H9 (cell line): ENCODE data around the gene HNF1A. TPM values are rescaled to one million over a fixed set of nuclear protein-coding genes. Genes with fewer than 3 reads are reported as not detected.

ENCODE experiments used
- DNase-seq: peaks from one replicate; pipeline ENCODE4 v3.0.0-alpha.2; 2017
- H2AFZ ChIP-seq: one replicate; pipeline ENCODE4 v1.6.1; 2013; ENCODE audit warnings: mild to moderate bottlenecking, low read length, control low read depth, moderate library complexity
- H2AK5ac ChIP-seq: 2 replicates; pipeline ENCODE4 v1.6.1; 2013; ENCODE audit warnings: low read length, control low read depth, mixed read lengths; ENCODE audit not compliant: insufficient read length
- H2BK120ac ChIP-seq: one replicate; pipeline ENCODE4 v1.6.1; 2013; ENCODE audit warnings: low read depth, mild to moderate bottlenecking, low read length, control low read depth, inconsistent platforms; ENCODE audit not compliant: poor library complexity, severe bottlenecking
- H2BK12ac ChIP-seq: 2 replicates; pipeline ENCODE4 v1.6.1; 2013; ENCODE audit warnings: low read length, control low read depth, mixed read lengths, low read depth; ENCODE audit not compliant: insufficient read length
- H2BK15ac ChIP-seq: 2 replicates; pipeline ENCODE4 v1.6.1; 2013; ENCODE audit warnings: low read depth, low read length, control low read depth
- H2BK20ac ChIP-seq: one replicate; pipeline ENCODE4 v1.6.1; 2013; ENCODE audit warnings: low read depth, mild to moderate bottlenecking, low read length, control low read depth, inconsistent platforms; ENCODE audit not compliant: poor library complexity, severe bottlenecking
- H2BK5ac ChIP-seq: 2 replicates; pipeline ENCODE4 v1.6.1; 2013; ENCODE audit warnings: low read length, control low read depth, mixed read lengths; ENCODE audit not compliant: insufficient read length
- H3K14ac ChIP-seq: 2 replicates; pipeline ENCODE4 v1.6.1; 2013; ENCODE audit warnings: low read length, control low read depth; ENCODE audit not compliant: insufficient read depth
- H3K18ac ChIP-seq: 2 replicates; pipeline ENCODE4 v1.6.1; 2013; ENCODE audit warnings: low read depth, mild to moderate bottlenecking, mixed read lengths, low read length, control low read depth; ENCODE audit not compliant: insufficient read length
- H3K23ac ChIP-seq: 2 replicates; pipeline ENCODE4 v1.6.1; 2013; ENCODE audit warnings: low read length, control low read depth, mixed read lengths, low read depth; ENCODE audit not compliant: insufficient read length
- H3K23me2 ChIP-seq: 2 replicates; pipeline ENCODE4 v1.6.1; 2013; ENCODE audit warnings: low read depth, mild to moderate bottlenecking, mixed read lengths, low read length, control low read depth; ENCODE audit not compliant: insufficient read length, poor library complexity, severe bottlenecking
- H3K27ac ChIP-seq: 2 replicates; pipeline ENCODE4 v1.5.1; 2013; ENCODE audit warnings: low read length, control low read depth, mixed read lengths, low read depth; ENCODE audit not compliant: insufficient read length
- H3K27me3 ChIP-seq: 2 replicates; pipeline ENCODE4 v1.6.1; 2013; ENCODE audit warnings: low read length, control low read depth, inconsistent platforms; ENCODE audit not compliant: insufficient read depth
- H3K4ac ChIP-seq: 2 replicates; pipeline ENCODE4 v1.6.1; 2013; ENCODE audit warnings: low read depth, mild to moderate bottlenecking, control low read depth, inconsistent platforms, low read length, moderate library complexity
- H3K4me1 ChIP-seq: 2 replicates; pipeline ENCODE4 v1.6.1; 2013; ENCODE audit warnings: low read length, control low read depth, inconsistent platforms; ENCODE audit not compliant: insufficient read depth
- H3K4me2 ChIP-seq: 2 replicates; pipeline ENCODE4 v1.6.1; 2013; ENCODE audit warnings: low read length, control low read depth, mixed read lengths; ENCODE audit not compliant: insufficient read length, insufficient read depth
- H3K56ac ChIP-seq: 2 replicates; pipeline ENCODE4 v1.6.1; 2013; ENCODE audit warnings: low read depth, mild to moderate bottlenecking, mixed read lengths, low read length, control low read depth; ENCODE audit not compliant: insufficient read length
- H3K79me1 ChIP-seq: 2 replicates; pipeline ENCODE4 v1.6.1; 2013; ENCODE audit warnings: low read depth, mild to moderate bottlenecking, moderate library complexity, low read length, control low read depth, inconsistent platforms; ENCODE audit not compliant: insufficient read depth, poor library complexity, severe bottlenecking
- H3K79me2 ChIP-seq: 2 replicates; pipeline ENCODE4 v1.6.1; 2013; ENCODE audit warnings: low read length, control low read depth, inconsistent platforms; ENCODE audit not compliant: insufficient read depth
- H3K9ac ChIP-seq: 2 replicates; pipeline ENCODE4 v1.6.1; 2013; ENCODE audit warnings: low read length, control low read depth, mixed read lengths; ENCODE audit not compliant: insufficient read length; ENCODE audit errors: extremely low read depth
- H3K9me3 ChIP-seq: one replicate; pipeline ENCODE4 v1.6.1; 2013; ENCODE audit warnings: low read depth, low read length, inconsistent platforms; ENCODE audit not compliant: control insufficient read depth
- H3T11ph ChIP-seq: one replicate; pipeline ENCODE4 v1.6.1; 2013; ENCODE audit warnings: mild to moderate bottlenecking, low read length, control low read depth, inconsistent platforms
- H4K20me1 ChIP-seq: one replicate; pipeline ENCODE4 v1.6.1; 2013; ENCODE audit not compliant: control insufficient read depth, insufficient read length, insufficient read depth
- H4K5ac ChIP-seq: 2 replicates; pipeline ENCODE4 v1.6.1; 2013; ENCODE audit warnings: low read depth, mild to moderate bottlenecking, mixed read lengths, low read length, control low read depth; ENCODE audit not compliant: insufficient read length
- H4K8ac ChIP-seq: replicated peaks from 2 replicates; pipeline ENCODE4 v1.6.1; 2013; ENCODE audit warnings: low read length, control low read depth, mixed read lengths, low read depth; ENCODE audit not compliant: insufficient read length
- H4K91ac ChIP-seq: 2 replicates; pipeline ENCODE4 v1.6.1; 2013; ENCODE audit warnings: low read depth, mild to moderate bottlenecking, moderate library complexity, mixed read lengths, low read length, control low read depth; ENCODE audit not compliant: insufficient read length
- H3K27ac Mint-ChIP-seq, 3 experiments: 2 replicates in 2 of 3; 3 replicates in 1 of 3; pipeline ENCODE4 v1.8.0; 2020 to 2021; ENCODE audit warnings: mixed read lengths in 3 of 3, mild to moderate bottlenecking in 1 of 3, moderate library complexity in 1 of 3
- H3K27me3 Mint-ChIP-seq: 2 replicates; pipeline ENCODE4 v1.8.0; 2021; ENCODE audit warnings: low read depth, mild to moderate bottlenecking, moderate library complexity, mixed read lengths
- H3K36me3 Mint-ChIP-seq, 3 experiments: 2 replicates in 2 of 3; 3 replicates in 1 of 3; pipeline ENCODE4 v1.8.0; 2020 to 2021; ENCODE audit warnings: low read depth in 3 of 3, mixed read lengths in 3 of 3; ENCODE audit not compliant: insufficient read depth in 1 of 3
- H3K4me1 Mint-ChIP-seq, 2 experiments: 2 replicates each; pipeline ENCODE4 v1.8.0; 2020; ENCODE audit warnings: mixed read lengths in 2 of 2
- H3K4me3 Mint-ChIP-seq, 2 experiments: 2 replicates in 1 of 2; 3 replicates in 1 of 2; pipeline ENCODE4 v1.8.0; 2020 to 2021; ENCODE audit warnings: mild to moderate bottlenecking in 2 of 2, mixed read lengths in 2 of 2, moderate library complexity in 1 of 2
- H3K9me3 Mint-ChIP-seq, 2 experiments: 2 replicates in 1 of 2; 3 replicates in 1 of 2; pipeline ENCODE4 v1.8.0; 2020; ENCODE audit warnings: mild to moderate bottlenecking in 2 of 2, mixed read lengths in 2 of 2, moderate library complexity in 1 of 2
- WGBS: extraction: QIAGEN DNeasy Blood & Tissue Kit; methylation state at CpG from one replicate; pipeline ENCODE4 v1.1.7; 2013; ENCODE audit warnings: missing lambda C conversion rate, low lambda C conversion rate, mixed read lengths; ENCODE audit not compliant: insufficient read length; ENCODE audit errors: extremely low coverage; 5-methylcytosine and 5-hydroxymethylcytosine counted together
- total RNA-seq: library from RNA; stranded (reverse); gene quantifications from 2 replicates; pipeline ENCODE4 v1.2.1, GENCODE V29; 2021
- TF ChIP-seq, protein P1 (sequence below): fragments of 200-600 bp; sonication (generic); conservative IDR thresholded peaks from 3 replicates; pipeline ENCODE4 v1.8.0; 2021; ENCODE audit warnings: antibody characterized with exemption, mild to moderate bottlenecking

The HNF1A gene
- total RNA-seq, 1 experiment from 2014 or later, result not detected

DNA sequence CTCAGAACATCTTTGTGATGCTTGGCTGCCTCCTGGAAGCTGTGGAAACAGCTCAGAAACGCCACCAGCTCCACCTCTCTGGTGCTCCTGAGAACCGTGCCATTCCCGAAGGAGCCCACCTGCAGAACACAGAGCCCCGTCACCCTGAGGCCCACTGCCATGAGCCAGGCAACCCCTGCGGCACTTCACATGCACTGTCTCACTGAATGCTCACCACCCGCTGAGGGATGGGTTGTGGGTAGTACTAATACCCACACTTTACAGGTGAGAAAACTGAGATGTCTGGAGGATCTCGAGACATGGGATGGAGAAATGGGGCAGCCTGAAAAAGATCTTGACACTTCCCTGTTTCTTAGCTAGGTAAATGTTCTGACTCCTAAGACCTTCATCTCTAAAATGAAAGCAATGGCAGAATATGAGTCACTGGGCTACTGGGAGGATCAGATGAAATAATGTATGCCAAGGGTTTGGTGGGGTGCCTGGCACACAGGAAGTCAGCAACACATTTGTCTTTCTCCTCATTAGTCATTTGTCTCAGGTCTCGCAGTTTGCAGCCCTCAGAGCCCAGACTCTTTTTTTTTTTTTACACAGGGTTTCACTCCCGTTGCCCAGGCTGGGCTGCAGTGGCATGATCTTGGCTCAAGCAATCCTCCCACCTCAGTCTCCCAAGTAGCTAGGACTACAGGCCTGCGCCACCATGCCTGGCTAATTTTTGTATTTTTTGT is 55.4 kb downstream of the HNF1A start:
- no peak overlapping the region for H2AFZ ChIP-seq
- H3K4me2 ChIP-seq, result no peak overlapping the region
- H2BK12ac ChIP-seq, result no peak overlapping the region
- Mint-ChIP-seq H3K36me3 (no peaks in the 10 kb centered on the region), H3K27me3 (no peaks in the 10 kb centered on the region; the same call in none of the 2 replicates), H3K9me3 (no peaks in the 10 kb centered on the region; a peak in 2 of 5 replicates), H3K4me1 (peaks cover 11% of the 10 kb centered on the region in 2 experiments), H3K4me3 (no peak overlapping the region), H3K27ac (no peak overlapping the region)
- H3T11ph ChIP-seq, result no peak overlapping the region
- H3K23me2 ChIP-seq, result no peaks in the 10 kb centered on the region
- H2BK20ac ChIP-seq, result no peak overlapping the region
- no peak overlapping the region for H3K23ac ChIP-seq
- WGBS, result no CpG with 5 or more reads among the region's 10 CpGs
- H3K4ac ChIP-seq, result no peak overlapping the region
- H2BK120ac ChIP-seq, result no peak overlapping the region
- peaks cover 4% of the 10 kb centered on the region; the same call in 1 of the 2 replicates for H3K4me1 ChIP-seq
- no peaks in the 10 kb centered on the region for H3K79me1 ChIP-seq
- no peaks in the 10 kb centered on the region for H3K27me3 ChIP-seq
- no peaks in the 10 kb centered on the region for H3K9me3 ChIP-seq
- no peaks in the 10 kb centered on the region for H4K20me1 ChIP-seq
- H4K8ac ChIP-seq, result no peak overlapping the region
- H3K27ac ChIP-seq, result no peak overlapping the region
- no peak overlapping the region for H3K14ac ChIP-seq
- H3K9ac ChIP-seq, result no peak overlapping the region
- H4K5ac ChIP-seq, result no peak overlapping the region
- no peak for DNase-seq
- no peak overlapping the region for H2BK15ac ChIP-seq
- no peaks in the 10 kb centered on the region for H3K79me2 ChIP-seq
- TF ChIP-seq, protein P1, sequence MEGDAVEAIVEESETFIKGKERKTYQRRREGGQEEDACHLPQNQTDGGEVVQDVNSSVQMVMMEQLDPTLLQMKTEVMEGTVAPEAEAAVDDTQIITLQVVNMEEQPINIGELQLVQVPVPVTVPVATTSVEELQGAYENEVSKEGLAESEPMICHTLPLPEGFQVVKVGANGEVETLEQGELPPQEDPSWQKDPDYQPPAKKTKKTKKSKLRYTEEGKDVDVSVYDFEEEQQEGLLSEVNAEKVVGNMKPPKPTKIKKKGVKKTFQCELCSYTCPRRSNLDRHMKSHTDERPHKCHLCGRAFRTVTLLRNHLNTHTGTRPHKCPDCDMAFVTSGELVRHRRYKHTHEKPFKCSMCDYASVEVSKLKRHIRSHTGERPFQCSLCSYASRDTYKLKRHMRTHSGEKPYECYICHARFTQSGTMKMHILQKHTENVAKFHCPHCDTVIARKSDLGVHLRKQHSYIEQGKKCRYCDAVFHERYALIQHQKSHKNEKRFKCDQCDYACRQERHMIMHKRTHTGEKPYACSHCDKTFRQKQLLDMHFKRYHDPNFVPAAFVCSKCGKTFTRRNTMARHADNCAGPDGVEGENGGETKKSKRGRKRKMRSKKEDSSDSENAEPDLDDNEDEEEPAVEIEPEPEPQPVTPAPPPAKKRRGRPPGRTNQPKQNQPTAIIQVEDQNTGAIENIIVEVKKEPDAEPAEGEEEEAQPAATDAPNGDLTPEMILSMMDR, result no peak
- no peak overlapping the region for H4K91ac ChIP-seq
- H3K18ac ChIP-seq, result no peak overlapping the region
- H2BK5ac ChIP-seq, result no peak overlapping the region
- H3K56ac ChIP-seq, result no peak overlapping the region
- no peak overlapping the region for H2AK5ac ChIP-seq
